Type B pancreatic cell (in vitro differentiated cells): ENCODE measurements around the gene RTP4. TPM values are rescaled to one million over a fixed set of nuclear protein-coding genes. Genes with fewer than 3 reads are reported as not detected.

Experiments
- DNase-seq: peaks from one replicate; pipeline ENCODE4 v3.0.0; 2021; ENCODE audit warnings: mixed read lengths; ENCODE audit not compliant: unreplicated experiment; ENCODE audit errors: extremely low spot score
- H3K27ac Mint-ChIP-seq: 2 replicates; pipeline ENCODE4 v1.8.0; 2021; ENCODE audit warnings: mild to moderate bottlenecking, mixed read lengths
- H3K27me3 Mint-ChIP-seq: 2 replicates; pipeline ENCODE4 v1.8.0; 2021; ENCODE audit warnings: mixed read lengths
- H3K36me3 Mint-ChIP-seq: 2 replicates; pipeline ENCODE4 v1.8.0; 2021; ENCODE audit warnings: mixed read lengths
- H3K4me1 Mint-ChIP-seq: one replicate; pipeline ENCODE4 v1.8.0; 2021; ENCODE audit warnings: mixed read lengths; ENCODE audit not compliant: unreplicated experiment
- H3K4me3 Mint-ChIP-seq: 2 replicates; pipeline ENCODE4 v1.8.0; 2021; ENCODE audit warnings: mild to moderate bottlenecking, mixed read lengths
- H3K9me3 Mint-ChIP-seq: 2 replicates; pipeline ENCODE4 v1.8.0; 2021; ENCODE audit warnings: mixed read lengths
- total RNA-seq: library from RNA; stranded (reverse); gene quantifications from 2 replicates; pipeline ENCODE4 v1.2.1, GENCODE V29; 2021; ENCODE audit warnings: low replicate concordance
- TF ChIP-seq, protein P1 (sequence below): fragments of 200-600 bp; sonication (generic); conservative IDR thresholded peaks from 2 replicates; pipeline ENCODE4 v1.5.0; 2021; ENCODE audit warnings: antibody characterized with exemption, mild to moderate bottlenecking

Gene RTP4
- total RNA-seq, 1 donor from 2014 or later = 1.4 TPM

DNA sequence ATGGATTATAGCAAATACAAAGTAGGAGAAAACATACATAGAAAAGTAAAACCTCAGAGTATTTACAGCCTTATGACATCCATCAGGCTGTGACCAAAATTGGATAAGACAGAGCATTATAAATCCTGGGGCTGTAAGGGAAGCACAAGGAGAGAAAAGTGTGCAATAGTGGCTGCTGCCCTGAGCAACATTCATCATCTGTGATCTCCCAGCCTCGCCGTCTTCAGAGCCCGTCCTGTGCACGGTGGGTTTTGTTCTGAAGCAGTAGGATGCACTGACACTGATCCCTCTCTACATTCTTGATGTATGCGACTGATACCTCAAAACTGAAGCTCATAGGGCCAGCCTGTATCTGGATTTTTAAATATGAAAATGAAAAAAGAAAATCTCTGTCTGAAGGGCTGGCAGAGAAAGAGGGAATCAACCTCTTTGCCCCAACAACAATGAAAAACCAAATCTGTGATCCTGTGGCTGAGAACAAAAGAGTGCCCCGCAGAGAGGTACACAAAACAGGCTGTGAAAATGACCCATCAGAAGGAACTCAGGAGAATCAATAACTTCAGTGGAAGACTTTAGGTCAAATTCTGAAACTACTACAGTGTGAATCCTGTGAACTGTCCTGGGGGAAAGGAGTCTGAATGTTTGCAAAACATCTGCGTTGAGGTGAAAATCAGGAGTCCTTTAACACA, 8.2 kb upstream of the RTP4 start:
- H3K36me3 Mint-ChIP-seq = no peaks in the 10 kb centered on the region
- peaks cover 18% of the 10 kb centered on the region for H3K27me3 Mint-ChIP-seq
- H3K4me3 Mint-ChIP-seq = no peak overlapping the region
- H3K4me1 Mint-ChIP-seq = peaks cover 11% of the 10 kb centered on the region
- no peak for DNase-seq
- peaks cover under 1% of the 10 kb centered on the region for H3K9me3 Mint-ChIP-seq
- TF ChIP-seq, protein P1, sequence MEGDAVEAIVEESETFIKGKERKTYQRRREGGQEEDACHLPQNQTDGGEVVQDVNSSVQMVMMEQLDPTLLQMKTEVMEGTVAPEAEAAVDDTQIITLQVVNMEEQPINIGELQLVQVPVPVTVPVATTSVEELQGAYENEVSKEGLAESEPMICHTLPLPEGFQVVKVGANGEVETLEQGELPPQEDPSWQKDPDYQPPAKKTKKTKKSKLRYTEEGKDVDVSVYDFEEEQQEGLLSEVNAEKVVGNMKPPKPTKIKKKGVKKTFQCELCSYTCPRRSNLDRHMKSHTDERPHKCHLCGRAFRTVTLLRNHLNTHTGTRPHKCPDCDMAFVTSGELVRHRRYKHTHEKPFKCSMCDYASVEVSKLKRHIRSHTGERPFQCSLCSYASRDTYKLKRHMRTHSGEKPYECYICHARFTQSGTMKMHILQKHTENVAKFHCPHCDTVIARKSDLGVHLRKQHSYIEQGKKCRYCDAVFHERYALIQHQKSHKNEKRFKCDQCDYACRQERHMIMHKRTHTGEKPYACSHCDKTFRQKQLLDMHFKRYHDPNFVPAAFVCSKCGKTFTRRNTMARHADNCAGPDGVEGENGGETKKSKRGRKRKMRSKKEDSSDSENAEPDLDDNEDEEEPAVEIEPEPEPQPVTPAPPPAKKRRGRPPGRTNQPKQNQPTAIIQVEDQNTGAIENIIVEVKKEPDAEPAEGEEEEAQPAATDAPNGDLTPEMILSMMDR = no peak
- no peak overlapping the region for H3K27ac Mint-ChIP-seq

DNA sequence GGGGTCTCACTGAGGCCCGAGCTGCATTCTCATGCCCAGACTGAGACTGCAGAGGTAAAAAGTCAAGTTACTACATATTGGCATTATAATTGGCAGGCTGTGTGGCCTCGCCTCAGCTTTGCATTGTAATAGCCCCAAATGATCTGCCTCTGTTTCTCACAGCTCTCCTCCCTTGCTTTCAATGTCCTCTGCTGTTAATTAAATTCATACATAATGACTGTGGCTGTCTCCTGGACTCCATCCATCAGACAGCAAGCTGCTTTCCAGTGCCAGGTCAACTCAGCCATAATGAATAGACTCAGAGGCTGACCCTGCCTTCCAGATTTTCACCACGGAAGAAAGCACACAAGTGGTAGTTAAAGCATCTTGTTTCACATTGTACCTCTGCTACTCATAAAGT, 7.6 kb upstream of the RTP4 start:
- Mint-ChIP-seq H3K9me3 (peaks cover 5% of the 10 kb centered on the region), H3K36me3 (no peaks in the 10 kb centered on the region), H3K4me1 (peaks cover 11% of the 10 kb centered on the region), H3K27ac (no peak overlapping the region), H3K4me3 (no peak overlapping the region), H3K27me3 (peaks cover 18% of the 10 kb centered on the region)
- no peak for DNase-seq
- TF ChIP-seq, protein P1 = no peak

DNA sequence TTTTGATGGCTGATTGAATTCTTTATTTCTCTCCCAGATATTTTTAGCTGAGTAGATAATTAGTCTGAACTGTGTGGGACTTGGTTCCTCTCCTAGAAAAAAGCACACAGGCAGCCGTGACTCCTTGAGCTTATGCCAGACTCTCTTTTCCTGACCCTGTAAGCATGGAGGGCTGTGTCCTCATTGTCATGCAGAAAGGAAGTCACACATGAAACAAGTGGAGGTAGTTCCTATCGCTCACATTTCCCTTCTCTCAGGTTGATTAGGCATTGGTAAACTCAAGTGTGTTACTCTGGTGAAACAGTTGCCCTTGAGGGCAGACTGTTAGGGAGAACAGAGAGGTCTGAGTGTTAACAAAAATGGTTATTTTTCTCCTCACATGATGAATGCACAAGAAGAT, 6.3 kb upstream of the RTP4 start:
- no peaks in the 10 kb centered on the region for H3K36me3 Mint-ChIP-seq
- peaks cover 18% of the 10 kb centered on the region for H3K27me3 Mint-ChIP-seq
- H3K4me1 Mint-ChIP-seq = peaks cover 11% of the 10 kb centered on the region
- DNase-seq = no peak
- H3K4me3 Mint-ChIP-seq = no peak overlapping the region
- TF ChIP-seq, protein P1 = no peak
- H3K27ac Mint-ChIP-seq = no peak overlapping the region
- H3K9me3 Mint-ChIP-seq = peaks cover 5% of the 10 kb centered on the region

DNA sequence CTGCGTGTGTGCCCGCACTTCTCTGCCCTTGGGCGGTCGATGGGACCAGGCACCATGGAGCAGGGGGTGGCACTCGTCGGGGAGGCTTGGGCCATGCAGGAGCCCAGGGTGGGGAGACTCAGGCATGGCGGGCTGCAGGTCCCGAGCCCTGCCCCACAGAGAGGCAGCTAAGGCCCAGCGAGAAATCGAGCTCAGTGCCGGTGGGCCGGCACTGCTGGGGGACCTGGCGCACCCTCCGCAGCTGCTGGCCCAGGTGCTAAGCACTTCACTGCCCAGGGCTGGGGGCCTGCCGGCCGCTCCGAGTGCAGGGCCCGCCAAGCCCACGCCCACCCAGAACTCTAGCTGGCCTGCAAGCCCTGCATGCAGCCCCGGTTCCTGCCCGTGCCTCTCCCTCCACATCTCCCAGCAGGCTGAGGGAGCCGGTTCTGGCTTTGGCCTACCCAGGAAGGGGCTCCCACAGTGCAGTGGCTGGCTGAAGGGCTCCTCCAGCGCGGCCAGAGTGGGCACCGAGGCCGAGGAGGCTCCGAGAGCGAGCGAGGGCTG, 553 bp upstream of the RTP4 start:
- Mint-ChIP-seq H3K4me1 (peaks cover 3% of the 10 kb centered on the region), H3K36me3 (no peaks in the 10 kb centered on the region), H3K27me3 (no peaks in the 10 kb centered on the region), H3K9me3 (peaks cover 8% of the 10 kb centered on the region), H3K4me3 (no peak overlapping the region), H3K27ac (peak overlapping the region; percentile 86)
- TF ChIP-seq, protein P1 = no peak
- DNase-seq = no peak

DNA sequence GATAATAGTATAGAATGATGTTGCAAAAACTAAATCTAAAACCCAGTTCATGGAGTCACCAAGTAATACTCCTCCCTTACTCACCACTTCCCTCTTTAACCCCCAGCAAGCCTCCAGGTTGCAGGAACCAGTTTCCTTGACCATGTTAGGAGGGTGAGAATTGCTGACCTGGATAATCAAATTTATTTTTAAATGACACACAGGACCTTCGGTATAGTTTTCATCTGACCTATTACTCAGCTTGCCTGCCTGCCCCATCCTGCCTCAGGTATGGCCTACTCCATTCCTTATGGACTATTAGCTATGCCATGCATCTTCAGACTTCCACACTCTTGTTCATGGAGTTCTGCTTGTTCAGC, 883 bp downstream of the RTP4 start:
- DNase-seq = no peak
- TF ChIP-seq, protein P1 = no peak
- H3K4me3 Mint-ChIP-seq = peak overlapping the region; percentile 32
- no peaks in the 10 kb centered on the region for H3K36me3 Mint-ChIP-seq
- H3K27ac Mint-ChIP-seq = peak overlapping the region; percentile 86
- no peaks in the 10 kb centered on the region for H3K27me3 Mint-ChIP-seq
- H3K9me3 Mint-ChIP-seq = peaks cover 8% of the 10 kb centered on the region
- H3K4me1 Mint-ChIP-seq = peaks cover 3% of the 10 kb centered on the region
